Type B pancreatic cell (in vitro differentiated cells): ENCODE data around the gene ARHGAP32. TPM values are rescaled to one million over a fixed set of nuclear protein-coding genes. Genes with fewer than 3 reads are reported as not detected.

Source experiments
- DNase-seq: peaks from one replicate; pipeline ENCODE4 v3.0.0; 2021; ENCODE audit warnings: mixed read lengths; ENCODE audit not compliant: unreplicated experiment; ENCODE audit errors: extremely low spot score
- H3K27ac Mint-ChIP-seq: 2 replicates; pipeline ENCODE4 v1.8.0; 2021; ENCODE audit warnings: mild to moderate bottlenecking, mixed read lengths
- H3K27me3 Mint-ChIP-seq: 2 replicates; pipeline ENCODE4 v1.8.0; 2021; ENCODE audit warnings: mixed read lengths
- H3K36me3 Mint-ChIP-seq: 2 replicates; pipeline ENCODE4 v1.8.0; 2021; ENCODE audit warnings: mixed read lengths
- H3K4me1 Mint-ChIP-seq: one replicate; pipeline ENCODE4 v1.8.0; 2021; ENCODE audit warnings: mixed read lengths; ENCODE audit not compliant: unreplicated experiment
- H3K4me3 Mint-ChIP-seq: 2 replicates; pipeline ENCODE4 v1.8.0; 2021; ENCODE audit warnings: mild to moderate bottlenecking, mixed read lengths
- H3K9me3 Mint-ChIP-seq: 2 replicates; pipeline ENCODE4 v1.8.0; 2021; ENCODE audit warnings: mixed read lengths
- total RNA-seq: library from RNA; stranded (reverse); gene quantifications from 2 replicates; pipeline ENCODE4 v1.2.1, GENCODE V29; 2021; ENCODE audit warnings: low replicate concordance
- TF ChIP-seq, protein P1 (sequence below): fragments of 200-600 bp; sonication (generic); conservative IDR thresholded peaks from 2 replicates; pipeline ENCODE4 v1.5.0; 2021; ENCODE audit warnings: antibody characterized with exemption, mild to moderate bottlenecking

ARHGAP32 gene
- total RNA-seq, 1 donor from 2014 or later, result 41.6 TPM

DNA sequence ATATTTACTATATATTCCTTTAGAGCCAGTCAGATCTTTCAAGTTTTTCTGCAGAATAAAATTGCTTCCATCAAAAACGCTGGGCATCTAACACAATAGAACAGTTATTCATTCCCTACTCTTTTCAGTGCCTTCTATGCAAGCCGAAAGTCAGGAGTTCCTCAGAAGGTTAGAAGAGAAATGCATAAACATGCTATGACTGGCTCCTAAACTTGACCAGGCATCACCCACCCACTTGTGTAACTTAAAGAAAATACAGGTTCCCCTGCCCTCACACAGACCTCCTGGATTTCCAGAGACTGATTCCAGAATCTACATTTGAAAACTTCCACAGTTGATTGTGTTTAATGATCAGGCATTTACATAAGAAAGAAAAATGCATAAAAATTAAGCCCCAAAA, 19.3 kb upstream of the ARHGAP32 start:
- H3K9me3 Mint-ChIP-seq, result peaks cover 6% of the 10 kb centered on the region
- peaks cover 22% of the 10 kb centered on the region for H3K4me1 Mint-ChIP-seq
- H3K27ac Mint-ChIP-seq, result peak overlapping the region; percentile 6
- TF ChIP-seq, protein P1, sequence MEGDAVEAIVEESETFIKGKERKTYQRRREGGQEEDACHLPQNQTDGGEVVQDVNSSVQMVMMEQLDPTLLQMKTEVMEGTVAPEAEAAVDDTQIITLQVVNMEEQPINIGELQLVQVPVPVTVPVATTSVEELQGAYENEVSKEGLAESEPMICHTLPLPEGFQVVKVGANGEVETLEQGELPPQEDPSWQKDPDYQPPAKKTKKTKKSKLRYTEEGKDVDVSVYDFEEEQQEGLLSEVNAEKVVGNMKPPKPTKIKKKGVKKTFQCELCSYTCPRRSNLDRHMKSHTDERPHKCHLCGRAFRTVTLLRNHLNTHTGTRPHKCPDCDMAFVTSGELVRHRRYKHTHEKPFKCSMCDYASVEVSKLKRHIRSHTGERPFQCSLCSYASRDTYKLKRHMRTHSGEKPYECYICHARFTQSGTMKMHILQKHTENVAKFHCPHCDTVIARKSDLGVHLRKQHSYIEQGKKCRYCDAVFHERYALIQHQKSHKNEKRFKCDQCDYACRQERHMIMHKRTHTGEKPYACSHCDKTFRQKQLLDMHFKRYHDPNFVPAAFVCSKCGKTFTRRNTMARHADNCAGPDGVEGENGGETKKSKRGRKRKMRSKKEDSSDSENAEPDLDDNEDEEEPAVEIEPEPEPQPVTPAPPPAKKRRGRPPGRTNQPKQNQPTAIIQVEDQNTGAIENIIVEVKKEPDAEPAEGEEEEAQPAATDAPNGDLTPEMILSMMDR, result no peak
- no peaks in the 10 kb centered on the region for H3K27me3 Mint-ChIP-seq
- H3K4me3 Mint-ChIP-seq, result no peak overlapping the region
- no peaks in the 10 kb centered on the region for H3K36me3 Mint-ChIP-seq
- no peak for DNase-seq

DNA sequence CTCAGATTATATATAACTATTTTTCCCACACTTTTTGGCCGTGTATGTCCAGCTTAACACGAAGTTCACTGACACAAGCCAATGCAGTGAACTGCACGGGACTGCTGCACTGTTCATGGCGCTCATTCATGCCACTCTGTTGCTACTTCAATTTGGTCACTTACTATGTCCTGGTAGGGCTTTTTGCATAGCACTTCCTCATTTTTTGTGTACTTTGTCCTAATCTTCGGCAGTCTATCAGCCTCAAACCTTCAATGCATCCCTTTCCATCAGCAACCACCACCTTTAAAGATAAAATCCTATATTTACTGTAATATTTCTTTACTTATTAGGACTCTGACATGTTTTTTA, 18.7 kb upstream of the ARHGAP32 start:
- Mint-ChIP-seq H3K36me3 (no peaks in the 10 kb centered on the region), H3K4me3 (no peak overlapping the region), H3K9me3 (peaks cover 6% of the 10 kb centered on the region)

DNA sequence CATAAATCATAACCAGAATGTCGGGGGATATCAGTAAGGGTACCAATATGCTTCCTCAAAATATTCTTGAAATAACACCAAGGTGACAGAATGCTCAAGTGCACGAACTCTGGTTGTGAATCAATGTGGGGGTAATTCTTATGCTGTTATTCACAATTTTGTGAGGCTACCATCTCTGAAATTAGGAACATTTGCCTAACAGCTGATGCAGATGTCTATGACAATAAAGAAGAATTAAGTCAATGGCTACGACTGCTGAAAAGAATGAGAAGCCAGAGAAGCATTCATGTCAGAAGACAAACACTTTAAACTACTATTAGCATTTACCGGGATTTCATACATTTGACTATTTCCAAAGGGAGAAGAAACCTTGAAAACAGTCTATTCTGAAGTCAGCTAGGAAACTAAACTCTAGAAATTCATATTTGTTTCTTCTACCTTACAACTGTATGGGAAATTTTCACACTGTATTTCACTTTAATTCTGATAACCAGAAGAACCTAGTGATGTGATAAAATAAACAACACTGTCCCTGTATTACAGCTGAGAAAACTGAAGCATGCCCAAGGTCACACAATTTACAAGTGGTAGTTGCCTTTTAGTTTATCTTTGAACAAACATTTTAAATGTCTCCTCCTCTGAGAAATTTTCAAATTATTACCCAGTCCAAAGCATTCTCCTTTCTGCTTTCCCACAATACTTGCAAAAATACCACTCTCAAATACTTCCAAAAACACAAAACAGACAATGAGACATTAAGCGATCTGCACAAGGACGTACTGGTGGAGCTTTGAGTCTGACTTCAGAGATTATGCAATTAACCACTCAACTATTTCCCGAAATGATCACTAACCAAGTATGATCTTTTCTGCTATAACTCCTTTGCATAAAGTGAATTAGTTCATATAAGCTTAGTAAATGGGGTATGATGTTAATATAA, 18.0 kb upstream of the ARHGAP32 start:
- H3K36me3 Mint-ChIP-seq, result no peaks in the 10 kb centered on the region
- H3K27me3 Mint-ChIP-seq, result no peaks in the 10 kb centered on the region
- DNase-seq, result no peak
- H3K27ac Mint-ChIP-seq, result no peak overlapping the region
- H3K9me3 Mint-ChIP-seq, result peaks cover 6% of the 10 kb centered on the region
- TF ChIP-seq, protein P1, result no peak
- no peak overlapping the region for H3K4me3 Mint-ChIP-seq
- peaks cover 16% of the 10 kb centered on the region for H3K4me1 Mint-ChIP-seq

More for the DNA sequence above, 18.7 kb upstream of the ARHGAP32 start:
- DNase-seq, result no peak
- TF ChIP-seq, protein P1, result no peak
- no peak overlapping the region for H3K27ac Mint-ChIP-seq
- no peaks in the 10 kb centered on the region for H3K27me3 Mint-ChIP-seq
- peaks cover 19% of the 10 kb centered on the region for H3K4me1 Mint-ChIP-seq

DNA sequence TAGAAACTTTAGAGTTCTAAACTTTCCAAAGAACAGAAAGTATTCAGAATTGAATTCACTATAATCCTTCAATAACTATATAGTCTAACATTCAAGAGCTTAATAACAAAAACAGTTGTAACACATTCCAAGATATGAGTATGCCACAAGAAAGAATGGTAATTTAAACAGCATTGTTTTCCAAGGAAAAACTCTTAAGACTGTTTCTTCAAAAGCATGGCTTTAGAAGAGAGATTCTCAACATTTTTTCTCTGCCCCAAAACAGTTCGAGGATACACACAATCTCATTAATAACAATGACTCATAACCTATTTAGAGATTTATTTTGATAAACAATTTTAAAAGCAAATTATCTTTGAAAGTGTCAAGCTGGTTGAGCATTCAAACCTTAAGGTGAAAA, 16.7 kb upstream of the ARHGAP32 start:
- Mint-ChIP-seq H3K27ac (no peak overlapping the region), H3K9me3 (peaks cover 6% of the 10 kb centered on the region), H3K4me3 (no peak overlapping the region), H3K4me1 (peaks cover 17% of the 10 kb centered on the region), H3K36me3 (no peaks in the 10 kb centered on the region), H3K27me3 (no peaks in the 10 kb centered on the region)
- no peak for DNase-seq
- TF ChIP-seq, protein P1, result no peak

DNA sequence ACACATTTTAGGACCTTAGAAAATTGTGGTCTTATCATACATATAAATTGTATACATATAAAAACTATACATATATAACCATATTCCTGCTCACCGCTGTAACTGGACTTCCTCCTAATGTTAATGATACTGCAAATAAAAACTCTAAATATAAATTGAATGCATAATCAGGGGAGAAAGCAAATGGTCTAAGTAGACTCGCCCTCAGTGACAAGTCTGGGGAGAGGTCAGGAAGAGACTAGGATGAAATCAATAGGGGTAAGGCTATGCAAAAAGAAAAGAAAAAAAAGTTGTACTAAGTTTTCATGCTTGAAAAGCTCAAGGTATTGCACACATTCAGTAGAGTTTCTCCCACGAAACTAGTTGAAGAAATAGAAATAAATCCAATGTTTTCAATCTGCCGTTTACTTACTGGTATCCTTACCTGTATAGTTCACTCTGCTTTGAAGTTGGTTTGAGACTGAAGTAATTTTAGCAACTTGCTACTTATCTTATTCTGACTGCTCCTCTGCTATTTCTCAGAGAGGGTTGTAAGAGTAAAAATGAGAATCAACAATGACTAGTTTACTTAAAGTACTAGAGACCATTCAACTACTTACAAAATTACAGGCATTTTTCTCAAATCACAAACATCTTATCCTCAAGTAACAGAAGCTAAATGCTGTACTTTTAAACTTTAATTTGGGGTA, 12.2 kb upstream of the ARHGAP32 start:
- no peak for DNase-seq
- no peak overlapping the region for H3K27ac Mint-ChIP-seq
- H3K27me3 Mint-ChIP-seq, result no peaks in the 10 kb centered on the region
- H3K4me3 Mint-ChIP-seq, result no peak overlapping the region
- H3K36me3 Mint-ChIP-seq, result peaks cover 10% of the 10 kb centered on the region
- peaks cover 6% of the 10 kb centered on the region for H3K9me3 Mint-ChIP-seq
- TF ChIP-seq, protein P1, result no peak
- peaks cover 13% of the 10 kb centered on the region for H3K4me1 Mint-ChIP-seq
